Measurements from ENCODE around the gene CNMD. TPM values are rescaled to one million over a fixed set of nuclear protein-coding genes. Genes with fewer than 3 reads are reported as not detected.
"Not testable (repeated sequence)": the region's sequence is repeated elsewhere in the genome, so short reads cannot be mapped to it uniquely, and the experiment has no call there.

Gene CNMD
- polyA plus RNA-seq, 1 donor from 2014 or later = not detected

GRCh38 chr13:52696566-52696965 is 43.1 kb downstream of the CNMD start:
- H3K27ac ChIP-seq (ENCODE audit: low read length) = no peak overlapping the region

GRCh38 chr13:52695856-52696255 is 43.8 kb downstream of the CNMD start:
- H2AFZ ChIP-seq (ENCODE audit: low read depth, low read length) = no peak overlapping the region
- H3K27ac ChIP-seq (ENCODE audit: low read length) = no peak overlapping the region
- no peak for TF ChIP-seq MXI1 (conservative IDR thresholded peaks at IDR 0.05; ENCODE audit: poor library complexity, severe bottlenecking)
- H3K36me3 ChIP-seq (ENCODE audit: insufficient read depth, low read length) = no peaks in the 10 kb centered on the region
- H3K4me2 ChIP-seq (ENCODE audit: low read length) = no peak overlapping the region
- H3K9me2 ChIP-seq (ENCODE audit: insufficient read depth, low read length) = no peaks in the 10 kb centered on the region
- H3K27me3 ChIP-seq (ENCODE audit: insufficient read depth, low read depth, low read length) = no peaks in the 10 kb centered on the region
- no peak overlapping the region for H3K9ac ChIP-seq (ENCODE audit: low read length)
- no peaks in the 10 kb centered on the region for H4K20me1 ChIP-seq (ENCODE audit: insufficient read depth)
- H3K79me2 ChIP-seq (replicated peaks; ENCODE audit: insufficient read depth, low read length) = no peaks in the 10 kb centered on the region
- no peak overlapping the region for H3K4me3 ChIP-seq (ENCODE audit: low read length)
- H3K9me3 ChIP-seq (ENCODE audit: low read length) = no peaks in the 10 kb centered on the region
- H3F3A ChIP-seq (ENCODE audit: insufficient read depth, low read length, poor library complexity, severe bottlenecking) = no peaks in the 10 kb centered on the region

More at GRCh38 chr13:52696566-52696965, 43.1 kb downstream of the CNMD start:
- H3K79me2 ChIP-seq (replicated peaks; ENCODE audit: insufficient read depth, low read length) = no peaks in the 10 kb centered on the region
- H3K9me3 ChIP-seq (ENCODE audit: low read length) = no peaks in the 10 kb centered on the region
- no peak overlapping the region for H3K9ac ChIP-seq (ENCODE audit: low read length)
- no peak overlapping the region for H3K4me2 ChIP-seq (ENCODE audit: low read length)
- H3K4me3 ChIP-seq (ENCODE audit: low read length) = no peak overlapping the region
- no peaks in the 10 kb centered on the region for H3K27me3 ChIP-seq (ENCODE audit: insufficient read depth, low read depth, low read length)
- no peaks in the 10 kb centered on the region for H4K20me1 ChIP-seq (ENCODE audit: insufficient read depth)
- H3K9me2 ChIP-seq (ENCODE audit: insufficient read depth, low read length) = no peaks in the 10 kb centered on the region
- H3K36me3 ChIP-seq (ENCODE audit: insufficient read depth, low read length) = no peaks in the 10 kb centered on the region
- no peak for TF ChIP-seq EZH2 (IDR thresholded peaks at IDR 0.05; ENCODE audit: borderline replicate concordance, insufficient read depth, low read length, poor library complexity, severe bottlenecking)
- no peak for TF ChIP-seq POLR2AphosphoS5 (IDR thresholded peaks at IDR 0.05)
- TF ChIP-seq TAF1 (IDR thresholded peaks at IDR 0.05; ENCODE audit: low read depth) = no peak
- TF ChIP-seq REST (IDR thresholded peaks at IDR 0.05; ENCODE audit: borderline replicate concordance) = no peak
- TF ChIP-seq RAD21 (conservative IDR thresholded peaks at IDR 0.05) = no peak
- no peak for TF ChIP-seq SMC3 (conservative IDR thresholded peaks at IDR 0.05; ENCODE audit: poor library complexity)
- H2AFZ ChIP-seq (ENCODE audit: low read depth, low read length) = no peak overlapping the region
- H3F3A ChIP-seq (ENCODE audit: insufficient read depth, low read length, poor library complexity, severe bottlenecking) = no peaks in the 10 kb centered on the region

GRCh38 chr13:52686376-52686775 is 53.2 kb downstream of the CNMD start:
- no peak overlapping the region for H3K27ac ChIP-seq (ENCODE audit: low read length)
- H3K79me2 ChIP-seq (replicated peaks; ENCODE audit: insufficient read depth, low read length) = no peaks in the 10 kb centered on the region
- no peak overlapping the region for H2AFZ ChIP-seq (ENCODE audit: low read depth, low read length)
- TF ChIP-seq EZH2 (IDR thresholded peaks at IDR 0.05; ENCODE audit: borderline replicate concordance, insufficient read depth, low read length, poor library complexity, severe bottlenecking) (no peak), REST (IDR thresholded peaks at IDR 0.05; ENCODE audit: borderline replicate concordance) (no peak), POLR2AphosphoS5 (IDR thresholded peaks at IDR 0.05) (no peak), RAD21 (conservative IDR thresholded peaks at IDR 0.05) (no peak), MXI1 (conservative IDR thresholded peaks at IDR 0.05; ENCODE audit: poor library complexity, severe bottlenecking) (no peak), TAF1 (IDR thresholded peaks at IDR 0.05; ENCODE audit: low read depth) (no peak), EP300 (conservative IDR thresholded peaks at IDR 0.05; ENCODE audit: poor library complexity, severe bottlenecking) (no peak), CTCF (IDR thresholded peaks at IDR 0.05; ENCODE audit: poor library complexity, severe bottlenecking) (no peak), SMC3 (conservative IDR thresholded peaks at IDR 0.05; ENCODE audit: poor library complexity) (no peak)
- H3K27me3 ChIP-seq (ENCODE audit: insufficient read depth, low read depth, low read length) = no peaks in the 10 kb centered on the region
- peaks cover 4% of the 10 kb centered on the region for H3K36me3 ChIP-seq (ENCODE audit: insufficient read depth, low read length)
- no peaks in the 10 kb centered on the region for H3K9me3 ChIP-seq (ENCODE audit: low read length)
- no peak overlapping the region for H3K4me3 ChIP-seq (ENCODE audit: low read length)
- no peaks in the 10 kb centered on the region for H3F3A ChIP-seq (ENCODE audit: insufficient read depth, low read length, poor library complexity, severe bottlenecking)
- H3K9me2 ChIP-seq (ENCODE audit: insufficient read depth, low read length) = no peaks in the 10 kb centered on the region
- no peak overlapping the region for H3K4me2 ChIP-seq (ENCODE audit: low read length)
- H4K20me1 ChIP-seq (ENCODE audit: insufficient read depth) = no peaks in the 10 kb centered on the region
- no peak overlapping the region for H3K9ac ChIP-seq (ENCODE audit: low read length)

GRCh38 chr13:52685806-52686205 is 53.8 kb downstream of the CNMD start:
- H3K4me3 ChIP-seq (ENCODE audit: low read length); H3K27ac ChIP-seq (ENCODE audit: low read length); H3K79me2 ChIP-seq (replicated peaks; ENCODE audit: insufficient read depth, low read length); H3K9ac ChIP-seq (ENCODE audit: low read length); H4K20me1 ChIP-seq (ENCODE audit: insufficient read depth); H3F3A ChIP-seq (ENCODE audit: insufficient read depth, low read length, poor library complexity, severe bottlenecking); H2AFZ ChIP-seq (ENCODE audit: low read depth, low read length); H3K9me2 ChIP-seq (ENCODE audit: insufficient read depth, low read length); H3K36me3 ChIP-seq (ENCODE audit: insufficient read depth, low read length); H3K4me2 ChIP-seq (ENCODE audit: low read length); H3K27me3 ChIP-seq (ENCODE audit: insufficient read depth, low read depth, low read length); H3K9me3 ChIP-seq (ENCODE audit: low read length): not testable (repeated sequence)

All from neural cell (in vitro differentiated cells).